ENCODE results near the gene LETM1. TPM values are rescaled to one million over a fixed set of nuclear protein-coding genes. Genes with fewer than 3 reads are reported as not detected.

Gene LETM1
- total and polyA plus RNA-seq, 2 experiments from 2014 or later, result 19.0 to 42.3 TPM

- no peak overlapping the region for H3K9ac ChIP-seq
- H3F3A ChIP-seq (ENCODE audit: insufficient read depth), result peaks cover 7% of the 10 kb centered on the region; the same call in 1 of the 2 replicates
- H3K27me3 ChIP-seq (replicated peaks; ENCODE audit: insufficient read depth), result no peaks in the 10 kb centered on the region
- H3K4me1 ChIP-seq (ENCODE audit: insufficient read depth), result no peaks in the 10 kb centered on the region
- H3K9me2 ChIP-seq (ENCODE audit: insufficient read depth), result no peaks in the 10 kb centered on the region
- H3K9me3 ChIP-seq (ENCODE audit: low read depth), result no peaks in the 10 kb centered on the region
- TF ChIP-seq EZH2phosphoT487 (IDR thresholded peaks at IDR 0.05; ENCODE audit: insufficient read depth, low read depth) (no peak), EZH2 (IDR thresholded peaks at IDR 0.05; ENCODE audit: insufficient read depth, poor library complexity, severe bottlenecking) (no peak)
- no peaks in the 10 kb centered on the region for H4K20me1 ChIP-seq (ENCODE audit: insufficient read depth)
- H3K4me2 ChIP-seq (ENCODE audit: unreplicated experiment), result no peak overlapping the region
- H3K79me2 ChIP-seq (ENCODE audit: insufficient read depth), result peaks cover 5% of the 10 kb centered on the region; the same call in 1 of the 2 replicates
- no peak for DNase-seq
- H3K27ac ChIP-seq, result no peak overlapping the region
- WGBS, 2 experiments (ENCODE audit: low coverage in 1 of 2, low lambda C conversion rate in 2 of 2, missing lambda C conversion rate in 2 of 2), result 86% methylated on average over 8 of the region's 8 CpGs
- in situ Hi-C loops (cut with MboI), result no loop called here
- no peak overlapping the region for H2AFZ ChIP-seq
- H3K36me3 ChIP-seq (ENCODE audit: low read depth), result peaks cover 2% of the 10 kb centered on the region; the same call in 1 of the 2 replicates
- H3K4me3 ChIP-seq, result no peak overlapping the region
These were observed 25.2 kb downstream of the LETM1 start for GRCh38 chr4:1830642-1831228.

GRCh38 chr4:1830234-1830633 is 25.7 kb downstream of the LETM1 start:
- H4K20me1 ChIP-seq (ENCODE audit: insufficient read depth), result no peaks in the 10 kb centered on the region
- WGBS, 2 experiments (ENCODE audit: low coverage in 1 of 2, low lambda C conversion rate in 2 of 2, missing lambda C conversion rate in 2 of 2), result 88 to 91% methylated on average over 3 of the region's 3 CpGs
- in situ Hi-C loops (cut with MboI), result no loop called here
- no peak overlapping the region for H2AFZ ChIP-seq
- H3K27me3 ChIP-seq (replicated peaks; ENCODE audit: insufficient read depth), result no peaks in the 10 kb centered on the region
- no peak for DNase-seq
- H3K4me1 ChIP-seq (ENCODE audit: insufficient read depth), result no peaks in the 10 kb centered on the region
- no peak overlapping the region for H3K4me3 ChIP-seq
- H3K36me3 ChIP-seq (ENCODE audit: low read depth), result no peaks in the 10 kb centered on the region; the same call in 1 of the 2 replicates
- no peaks in the 10 kb centered on the region for H3K9me3 ChIP-seq (ENCODE audit: low read depth)
- H3K4me2 ChIP-seq (ENCODE audit: unreplicated experiment), result no peak overlapping the region
- no peak overlapping the region for H3K9ac ChIP-seq
- H3K79me2 ChIP-seq (ENCODE audit: insufficient read depth), result peaks cover 1% of the 10 kb centered on the region; the same call in 1 of the 2 replicates
- H3K9me2 ChIP-seq (ENCODE audit: insufficient read depth), result no peaks in the 10 kb centered on the region
- peaks cover 7% of the 10 kb centered on the region; the same call in 1 of the 2 replicates for H3F3A ChIP-seq (ENCODE audit: insufficient read depth)
- no peak for TF ChIP-seq EZH2phosphoT487 (IDR thresholded peaks at IDR 0.05; ENCODE audit: insufficient read depth, low read depth)
- no peak overlapping the region for H3K27ac ChIP-seq

GRCh38 chr4:1826531-1827350 is 29.2 kb downstream of the LETM1 start:
- Histone ChIP-seq H3K4me3 (no peak overlapping the region), H4K20me1 (ENCODE audit: insufficient read depth) (no peaks in the 10 kb centered on the region), H3K9me2 (ENCODE audit: insufficient read depth) (no peaks in the 10 kb centered on the region), H3K36me3 (ENCODE audit: low read depth) (no peaks in the 10 kb centered on the region; the same call in 1 of the 2 replicates), H3K27me3 (replicated peaks; ENCODE audit: insufficient read depth) (no peaks in the 10 kb centered on the region), H2AFZ (no peak overlapping the region), H3F3A (ENCODE audit: insufficient read depth) (peaks cover 7% of the 10 kb centered on the region; the same call in 1 of the 2 replicates), H3K9me3 (ENCODE audit: low read depth) (no peaks in the 10 kb centered on the region), H3K4me2 (ENCODE audit: unreplicated experiment) (no peak overlapping the region), H3K27ac (no peak overlapping the region), H3K79me2 (ENCODE audit: insufficient read depth) (no peaks in the 10 kb centered on the region), H3K4me1 (ENCODE audit: insufficient read depth) (no peaks in the 10 kb centered on the region), H3K9ac (no peak overlapping the region)
- 93% methylated on average over 27 to 30 of the region's 30 CpGs for WGBS, 2 experiments (ENCODE audit: low coverage in 1 of 2, low lambda C conversion rate in 2 of 2, missing lambda C conversion rate in 2 of 2)
- no peak for DNase-seq
- in situ Hi-C loops (cut with MboI), result no loop called here
- TF ChIP-seq EZH2phosphoT487 (IDR thresholded peaks at IDR 0.05; ENCODE audit: insufficient read depth, low read depth) (no peak), EZH2 (IDR thresholded peaks at IDR 0.05; ENCODE audit: insufficient read depth, poor library complexity, severe bottlenecking) (no peak)

DNA sequence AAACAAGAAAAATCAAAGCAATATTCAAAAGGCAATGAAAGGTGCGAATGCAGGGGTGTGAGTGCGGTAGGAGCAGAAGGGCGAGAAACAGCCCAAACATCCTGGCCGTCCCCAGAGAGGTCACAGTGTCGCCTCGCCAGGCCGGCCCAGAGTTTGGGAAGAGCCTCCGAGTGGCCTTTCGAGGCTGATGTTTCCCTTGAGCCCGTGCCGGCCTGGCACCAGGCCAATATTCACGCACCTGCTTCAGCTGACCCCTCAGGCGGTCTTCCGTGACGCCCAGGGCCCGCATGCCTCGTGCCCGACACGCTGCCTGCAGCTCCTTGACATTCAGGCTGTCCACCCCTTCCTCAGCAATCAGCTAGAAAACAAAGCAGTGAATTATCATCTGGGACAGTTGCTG is 30.6 kb downstream of the LETM1 start:
- Histone ChIP-seq H3K36me3 (ENCODE audit: low read depth) (peaks cover 5% of the 10 kb centered on the region; the same call in 1 of the 2 replicates), H3F3A (ENCODE audit: insufficient read depth) (peaks cover 7% of the 10 kb centered on the region; the same call in 1 of the 2 replicates), H4K20me1 (ENCODE audit: insufficient read depth) (no peaks in the 10 kb centered on the region), H3K27ac (no peak overlapping the region), H2AFZ (no peak overlapping the region), H3K9me3 (ENCODE audit: low read depth) (no peaks in the 10 kb centered on the region), H3K79me2 (ENCODE audit: insufficient read depth) (no peaks in the 10 kb centered on the region), H3K9me2 (ENCODE audit: insufficient read depth) (no peaks in the 10 kb centered on the region), H3K4me3 (no peak overlapping the region), H3K9ac (no peak overlapping the region), H3K4me1 (ENCODE audit: insufficient read depth) (no peaks in the 10 kb centered on the region), H3K27me3 (replicated peaks; ENCODE audit: insufficient read depth) (no peaks in the 10 kb centered on the region), H3K4me2 (ENCODE audit: unreplicated experiment) (no peak overlapping the region)
- WGBS, 2 experiments (ENCODE audit: low coverage in 1 of 2, low lambda C conversion rate in 2 of 2, missing lambda C conversion rate in 2 of 2), result 90% methylated on average over 19 of the region's 19 CpGs
- DNase-seq, result no peak
- TF ChIP-seq EZH2 (IDR thresholded peaks at IDR 0.05; ENCODE audit: insufficient read depth, poor library complexity, severe bottlenecking), result no peak
- TF ChIP-seq EZH2phosphoT487 (IDR thresholded peaks at IDR 0.05; ENCODE audit: insufficient read depth, low read depth), result no peak
- in situ Hi-C loops (cut with MboI), result no loop called here
